IMR-90 (cell line): Measurements from ENCODE around the gene LSM12. TPM values are rescaled to one million over a fixed set of nuclear protein-coding genes. Genes with fewer than 3 reads are reported as not detected.

Experiments used
- ATAC-seq: fragments of 200-7000 bp; cut with Tn5 transposase; 2 replicates; pipeline ENCODE4 v1.9.1; 2020; ENCODE audit warnings: low read depth, mild to moderate bottlenecking, moderate library complexity
- BruUV-seq: library from RNA; stranded (reverse); fragments of 400-500 nt; replicated peaks from 2 replicates; lab custom pipeline; 2021; lab: Mats Ljungman, UMichigan
- CTCF ChIA-PET: fragments of 300-600 bp; formaldehyde crosslinking; extraction: SDS; loops from one replicate; lab custom pipeline; 2021; ENCODE audit warnings: antibody characterized with exemption; lab: Yijun Ruan, JAX
- POLR2A ChIA-PET: fragments of 300-600 bp; sonication (Branson Sonifier 250); formaldehyde crosslinking; loops from one replicate; lab custom pipeline; 2022; ENCODE audit warnings: antibody characterized with exemption; ENCODE audit not compliant: unreplicated experiment; lab: Charles Lee
- DNase-seq: peaks from one replicate; pipeline ENCODE4 v3.0.0; 2013
- H2AFZ ChIP-seq: replicated peaks from 2 replicates; pipeline ENCODE3; 2013; ENCODE audit warnings: low read length, mild to moderate bottlenecking; ENCODE audit not compliant: poor library complexity
- H2AK5ac ChIP-seq: 2 replicates; pipeline ENCODE4 v1.6.1; 2013; ENCODE audit warnings: low read depth, low read length, inconsistent platforms
- H2AK9ac ChIP-seq: replicated peaks from 2 replicates; pipeline ENCODE3; 2013; ENCODE audit warnings: mild to moderate bottlenecking, low read depth, low read length, moderate library complexity; ENCODE audit not compliant: poor library complexity
- H2BK120ac ChIP-seq: 2 replicates; pipeline ENCODE4 v1.6.1; 2013; ENCODE audit warnings: low read depth, low read length, inconsistent platforms
- H2BK15ac ChIP-seq: 3 replicates; pipeline ENCODE4 v1.6.1; 2013; ENCODE audit warnings: low read depth, low read length, inconsistent platforms
- H2BK20ac ChIP-seq: 2 replicates; pipeline ENCODE4 v1.6.1; 2013; ENCODE audit warnings: low read depth, mild to moderate bottlenecking, inconsistent platforms, low read length, moderate library complexity
- H2BK5ac ChIP-seq: 2 replicates; pipeline ENCODE4 v1.6.1; 2013; ENCODE audit warnings: mild to moderate bottlenecking, low read depth, low read length, inconsistent platforms; ENCODE audit not compliant: poor library complexity, severe bottlenecking
- H3K14ac ChIP-seq: replicated peaks from 2 replicates; pipeline ENCODE4 v1.6.1; 2013; ENCODE audit warnings: low read depth, low read length, inconsistent platforms
- H3K18ac ChIP-seq: 2 replicates; pipeline ENCODE4 v1.6.1; 2013; ENCODE audit warnings: low read depth, low read length, control low read depth
- H3K23ac ChIP-seq: 2 replicates; pipeline ENCODE4 v1.6.1; 2013; ENCODE audit warnings: low read depth, low read length, inconsistent platforms
- H3K27ac ChIP-seq: 2 replicates; pipeline ENCODE4 v1.5.1; 2013; ENCODE audit warnings: mild to moderate bottlenecking, control low read depth, low read length; ENCODE audit not compliant: insufficient read depth
- H3K27me3 ChIP-seq: 2 replicates; pipeline ENCODE4 v1.6.1; 2013; ENCODE audit warnings: low read length; ENCODE audit not compliant: control insufficient read depth, insufficient read depth
- H3K36me3 ChIP-seq: 2 replicates; pipeline ENCODE4 v1.6.1; 2013; ENCODE audit warnings: low read length, mixed read lengths; ENCODE audit not compliant: control insufficient read depth, insufficient read depth
- H3K4ac ChIP-seq: 2 replicates; pipeline ENCODE4 v1.6.1; 2013; ENCODE audit warnings: low read depth, low read length, inconsistent platforms
- H3K4me1 ChIP-seq: 2 replicates; pipeline ENCODE4 v1.6.1; 2013; ENCODE audit warnings: low read length, mixed read lengths; ENCODE audit not compliant: control insufficient read depth, insufficient read depth
- H3K4me2 ChIP-seq: 2 replicates; pipeline ENCODE4 v1.6.1; 2013; ENCODE audit warnings: low read depth, mild to moderate bottlenecking, control low read depth, low read length, moderate library complexity
- H3K4me3 ChIP-seq: 2 replicates; pipeline ENCODE4 v1.5.1; 2013; ENCODE audit warnings: low read depth, mild to moderate bottlenecking, control low read depth, low read length, moderate library complexity; ENCODE audit not compliant: insufficient read depth
- H3K56ac ChIP-seq: 2 replicates; pipeline ENCODE4 v1.6.1; 2013; ENCODE audit warnings: low read length, inconsistent platforms; ENCODE audit not compliant: insufficient read depth; ENCODE audit errors: extremely low read depth
- H3K79me1 ChIP-seq, 2 experiments: 2 replicates each; pipeline ENCODE4 v1.6.1; 2013; ENCODE audit warnings: low read length in 2 of 2, inconsistent platforms in 1 of 2, low read depth in 1 of 2
- H3K9ac ChIP-seq: 2 replicates; pipeline ENCODE4 v1.6.1; 2013; ENCODE audit warnings: low read depth, low read length, control low read depth
- H3K9me1 ChIP-seq: 2 replicates; pipeline ENCODE4 v1.6.1; 2013; ENCODE audit warnings: low read length, inconsistent platforms; ENCODE audit not compliant: insufficient read depth
- H3K9me3 ChIP-seq: 2 replicates; pipeline ENCODE4 v1.6.1; 2013; ENCODE audit warnings: low read length; ENCODE audit not compliant: control insufficient read depth, insufficient read depth
- H4K20me1 ChIP-seq: 2 replicates; pipeline ENCODE4 v1.6.1; 2013; ENCODE audit warnings: low read length, inconsistent platforms; ENCODE audit not compliant: insufficient read depth
- H4K5ac ChIP-seq: 2 replicates; pipeline ENCODE4 v1.6.1; 2013; ENCODE audit warnings: mild to moderate bottlenecking, low read depth, low read length, control low read depth
- H4K8ac ChIP-seq, 2 experiments: 2 replicates each; pipeline ENCODE4 v1.6.1; 2013; ENCODE audit warnings: low read depth in 2 of 2, low read length in 2 of 2, control low read depth in 1 of 2, inconsistent platforms in 1 of 2
- H4K91ac ChIP-seq: 2 replicates; pipeline ENCODE4 v1.6.1; 2013; ENCODE audit warnings: low read depth, low read length, inconsistent platforms; ENCODE audit not compliant: insufficient read depth
- CTCF ChIP-seq: conservative IDR thresholded peaks from 2 replicates; pipeline ENCODE4 v1.5.1; 2012; ENCODE audit warnings: mild to moderate bottlenecking, low read depth, low read length, improper control_type of control experiment
- FOS ChIP-seq: fragments of 150-350 bp; IDR thresholded peaks from 2 replicates; pipeline ENCODE4 v1.6.1; 2016; ENCODE audit warnings: low read depth, low read length
- MAZ ChIP-seq: IDR thresholded peaks from 2 replicates; pipeline ENCODE4 v1.6.1; 2012; ENCODE audit warnings: low read depth, mild to moderate bottlenecking, low read length, improper control_type of control experiment, moderate library complexity, borderline replicate concordance
- RAD21 ChIP-seq: IDR thresholded peaks from 2 replicates; pipeline ENCODE4 v1.6.1; 2012; ENCODE audit warnings: low read length, improper control_type of control experiment
- RCOR1 ChIP-seq: IDR thresholded peaks from 2 replicates; pipeline ENCODE4 v1.6.1; 2012; ENCODE audit warnings: mild to moderate bottlenecking, low read length, improper control_type of control experiment; ENCODE audit not compliant: insufficient replicate concordance
- RFX5 ChIP-seq: IDR thresholded peaks from 2 replicates; pipeline ENCODE4 v1.8.0; 2012; ENCODE audit warnings: low read depth, mild to moderate bottlenecking, low read length, moderate library complexity
- SMC3 ChIP-seq: fragments of 150-350 bp; IDR thresholded peaks from 2 replicates; pipeline ENCODE4 v1.6.1; 2016; ENCODE audit warnings: low read depth, mild to moderate bottlenecking, antibody characterized with exemption, low read length, moderate library complexity
- WGBS, 2 experiments: methylation state at CpG; one replicate each; pipeline versions ENCODE4 v1.1.5 to v1.1.7; 2013; ENCODE audit warnings: missing lambda C conversion rate in 2 of 2; ENCODE audit not compliant: insufficient read length in 1 of 2; ENCODE audit errors: extremely low coverage in 2 of 2; 5-methylcytosine and 5-hydroxymethylcytosine counted together
- dilution Hi-C: fragments of 300-500 bp; cut with HindIII; formaldehyde crosslinking; loops from one replicate; pipeline ENCODE4 v1.14.3; 2018; ENCODE audit warnings: low sequenced_read_pairs; ENCODE audit not compliant: unreplicated experiment
- in situ Hi-C: fragments of 300-500 bp; cut with MboI; formaldehyde crosslinking; loops from 3 replicates; pipeline ENCODE4 v1.14.3; 2019; ENCODE audit warnings: low sequenced_read_pairs, inconsistent platforms, mixed read lengths
- intact Hi-C: fragments of 100-400 bp; cut with micrococcal nuclease; formaldehyde crosslinking; loops from 2 replicates; pipeline ENCODE4 v1.10.0; 2022
- polyA plus RNA-seq, 3 experiments: library from polyadenylated mRNA; depleted of rRNA; stranded (reverse); fragments of >200 nt; gene quantifications; 2 replicates each; pipeline ENCODE4 v1.2.3, GENCODE V29; 2012; ENCODE audit warnings: low replicate concordance in 1 of 3
- total RNA-seq: library from RNA; depleted of rRNA; stranded (reverse); fragments of >200 nt; gene quantifications from 2 replicates; pipeline ENCODE4 v1.2.3, GENCODE V29; 2012

The LSM12 gene
- total and polyA plus RNA-seq, 2 of the 4 experiments (the other 2 are of a cell fraction) = 38.0 to 41.0 TPM

- ChIA-PET CTCF (interaction anchor here (0.7 to 2.0 kb wide), 14 partner anchors 8 to 434 kb away, joined by 3 to 10 read pairs (median 4); partner anchors contain the start of genes G6PC3, HDAC5 and LSM12), POLR2A (interaction anchor here (0.8 kb wide), 1 partner anchor 55 kb away, joined by 3 read pairs; no protein-coding TSS in a partner anchor)
- BruUV-seq = no TSS peak
- peak overlapping the region; percentile 22 for H2AK9ac ChIP-seq
- H4K8ac ChIP-seq = no peak overlapping the region
- H2AFZ ChIP-seq = no peak overlapping the region
- H3K4me3 ChIP-seq = no peak overlapping the region
- DNase-seq = peak; percentile 43
- peaks cover 12% of the 10 kb centered on the region for H3K9me1 ChIP-seq
- H3K4ac ChIP-seq = peak overlapping the region; percentile 25; the same call in 1 of the 2 replicates
- TF ChIP-seq CTCF = peak; percentile 92
- peak; percentile 79 for TF ChIP-seq SMC3
- TF ChIP-seq FOS = no peak
- peak; percentile 82 for TF ChIP-seq RAD21
- no peak for TF ChIP-seq RCOR1
- TF ChIP-seq MAZ = peak; percentile 97
- no peak for TF ChIP-seq RFX5
- H3K9me3 ChIP-seq = no peaks in the 10 kb centered on the region
- peaks cover 14 to 88% of the 10 kb centered on the region in 2 experiments; a peak in 3 of 4 replicates for H3K79me1 ChIP-seq
- H3K27me3 ChIP-seq = no peaks in the 10 kb centered on the region
- WGBS, 2 experiments = 80% methylated on average over 2 of the region's 11 CpGs; no CpG with 5 or more reads in 1 of the 2 experiments
- H3K9ac ChIP-seq = no peak overlapping the region
- peaks cover 2% of the 10 kb centered on the region; the same call in 1 of the 2 replicates for H3K36me3 ChIP-seq
- H4K91ac ChIP-seq = no peak overlapping the region
- no peak overlapping the region for H3K14ac ChIP-seq
- peak overlapping the region; percentile 59; the same call in 1 of the 2 replicates for H2AK5ac ChIP-seq
- peak; percentile 66 for ATAC-seq
- no peak overlapping the region for H2BK20ac ChIP-seq
- no peak overlapping the region for H3K18ac ChIP-seq
- in situ Hi-C loops (no loop called here), intact Hi-C loops (loop anchor here (1.0 to 2.0 kb wide), 3 partner anchors 74 to 171 kb away; no protein-coding TSS in a partner anchor), dilution Hi-C loops (no loop called here)
- H2BK15ac ChIP-seq = no peak overlapping the region
- H3K4me2 ChIP-seq = no peak overlapping the region
- H3K23ac ChIP-seq = no peak overlapping the region
- H4K5ac ChIP-seq = no peak overlapping the region
- no peak overlapping the region for H2BK5ac ChIP-seq
- peaks cover 10% of the 10 kb centered on the region for H3K4me1 ChIP-seq
- H2BK120ac ChIP-seq = no peak overlapping the region
- H3K27ac ChIP-seq = no peak overlapping the region
- H4K20me1 ChIP-seq = peaks cover 37% of the 10 kb centered on the region
- H3K56ac ChIP-seq = no peak overlapping the region
Observed at GRCh38 chr17:44115585-44116415, 49.3 kb upstream of the LSM12 start.
